ENCODE data around the gene BMPR1A.

- TF ChIP-seq CTCF (IDR thresholded peaks at IDR 0.05) (no peak), PBX3 (IDR thresholded peaks at IDR 0.05) (no peak), RFX5 (IDR thresholded peaks at IDR 0.05) (no peak), POLR2A (IDR thresholded peaks at IDR 0.05; ENCODE audit: low read length) (no peak), RNF2 (IDR thresholded peaks at IDR 0.05; ENCODE audit: borderline replicate concordance, low read depth) (no peak), NR3C1 (IDR thresholded peaks at IDR 0.05) (no peak), CBX8 (IDR thresholded peaks at IDR 0.05) (no peak), RAD21 (conservative IDR thresholded peaks at IDR 0.05 in 1 of 2, IDR thresholded peaks at IDR 0.05 in 1 of 2) (no peak), E2F6 (IDR thresholded peaks at IDR 0.05; ENCODE audit: borderline replicate concordance, low read depth) (no peak), SMC3 (IDR thresholded peaks at IDR 0.05) (no peak), CHD2 (IDR thresholded peaks at IDR 0.05; ENCODE audit: low read length, partially characterized antibody) (no peak), CEBPB (IDR thresholded peaks at IDR 0.05) (no peak)
These were observed 42.2 kb downstream of the BMPR1A start for GRCh38 chr10:86798611-86799010.
